SK-N-SH treated with all-trans-retinoic acid at 6 μM for 48 hours (cell line): Measurements from ENCODE around the gene TBCE.
"Not testable (repeated sequence)": the region's sequence is repeated elsewhere in the genome, so short reads cannot be mapped to it uniquely, and the experiment has no call there.

Experiments
- ATAC-seq: fragments of 200-7000 bp; cut with Tn5 transposase; 3 replicates; pipeline ENCODE4 v1.9.1; 2020; ENCODE audit warnings: mild to moderate bottlenecking, moderate library complexity
- BACH2 ChIP-seq: fragments of 250-450 bp; sonication (Bioruptor Pico); IDR thresholded peaks from 2 replicates; pipeline ENCODE4 v1.9.0; 2021; ENCODE audit warnings: mild to moderate bottlenecking, borderline replicate concordance
- CSDC2 ChIP-seq: fragments of 250-450 bp; sonication (Bioruptor Pico); IDR thresholded peaks from 2 replicates; pipeline ENCODE4 v1.5.0; 2020; ENCODE audit warnings: mild to moderate bottlenecking, moderate library complexity
- ESRRG ChIP-seq: fragments of 250-450 bp; sonication (Bioruptor Pico); IDR thresholded peaks from 2 replicates; pipeline ENCODE4 v1.6.1; 2021; ENCODE audit warnings: mild to moderate bottlenecking
- GLIS3 ChIP-seq: fragments of 250-450 bp; sonication (Bioruptor Pico); IDR thresholded peaks from 2 replicates; pipeline ENCODE4 v1.5.0; 2020; ENCODE audit warnings: mild to moderate bottlenecking, moderate library complexity
- ISL1 ChIP-seq: fragments of 250-450 bp; sonication (Bioruptor Pico); IDR thresholded peaks from 2 replicates; pipeline ENCODE4 v2.1.2; 2022; ENCODE audit warnings: mild to moderate bottlenecking, moderate library complexity
- OSR1 ChIP-seq: fragments of 250-450 bp; sonication (Bioruptor Pico); IDR thresholded peaks from 2 replicates; pipeline ENCODE4 v1.8.0; 2022; ENCODE audit warnings: moderate library complexity, mild to moderate bottlenecking, inconsistent platforms
- PATZ1 ChIP-seq: fragments of 250-450 bp; sonication (Bioruptor Pico); IDR thresholded peaks from 2 replicates; pipeline ENCODE4 v1.8.0; 2020; ENCODE audit warnings: mild to moderate bottlenecking, moderate library complexity, borderline replicate concordance
- PPARA ChIP-seq: fragments of 250-450 bp; sonication (Bioruptor Pico); IDR thresholded peaks from 2 replicates; pipeline ENCODE4 v1.5.0; 2020; ENCODE audit warnings: mild to moderate bottlenecking, borderline replicate concordance
- RARB ChIP-seq: fragments of 250-450 bp; sonication (Bioruptor Pico); IDR thresholded peaks from 2 replicates; pipeline ENCODE4 v1.8.0; 2021; ENCODE audit warnings: mild to moderate bottlenecking, moderate library complexity
- SNAI2 ChIP-seq: fragments of 250-450 bp; sonication (Bioruptor Pico); IDR thresholded peaks from 2 replicates; pipeline ENCODE4 v1.5.0; 2020; ENCODE audit warnings: mild to moderate bottlenecking, moderate library complexity
- TCF4 ChIP-seq: fragments of 250-450 bp; sonication (Bioruptor Pico); IDR thresholded peaks from 2 replicates; pipeline ENCODE4 v1.8.0; 2021; ENCODE audit warnings: mild to moderate bottlenecking, moderate library complexity, borderline replicate concordance
- TOX ChIP-seq: fragments of 250-450 bp; sonication (Bioruptor Pico); IDR thresholded peaks from 2 replicates; pipeline ENCODE4 v1.8.0; 2021; ENCODE audit warnings: mild to moderate bottlenecking, moderate library complexity, borderline replicate concordance
- ZC3H10 ChIP-seq: fragments of 250-450 bp; sonication (Bioruptor Pico); IDR thresholded peaks from 2 replicates; pipeline ENCODE4 v1.5.1; 2021; ENCODE audit warnings: mild to moderate bottlenecking, moderate library complexity
- ZFP3 ChIP-seq: fragments of 250-450 bp; sonication (Bioruptor Pico); IDR thresholded peaks from 2 replicates; pipeline ENCODE4 v1.5.0; 2020; ENCODE audit warnings: mild to moderate bottlenecking, moderate library complexity
- ZNF565 ChIP-seq: fragments of 450-650 bp; formaldehyde crosslinking; conservative IDR thresholded peaks from 2 replicates; pipeline ENCODE4 v1.5.0; 2020; ENCODE audit warnings: low read depth, mild to moderate bottlenecking, moderate library complexity
- ZNF70 ChIP-seq: fragments of 450-650 bp; formaldehyde crosslinking; IDR thresholded peaks from 2 replicates; pipeline ENCODE4 v1.5.0; 2020; ENCODE audit warnings: mild to moderate bottlenecking, moderate library complexity
- ZNF8 ChIP-seq: fragments of 450-650 bp; formaldehyde crosslinking; IDR thresholded peaks from 2 replicates; pipeline ENCODE4 v1.5.0; 2020; ENCODE audit warnings: mild to moderate bottlenecking, moderate library complexity
- TF ChIP-seq, protein P1 (sequence below): fragments of 250-450 bp; sonication (Bioruptor Pico); IDR thresholded peaks from 2 replicates; pipeline ENCODE4 v1.5.1; 2021; ENCODE audit warnings: mild to moderate bottlenecking, moderate library complexity
- TF ChIP-seq, protein P2 (sequence below): fragments of 250-450 bp; sonication (Bioruptor Pico); IDR thresholded peaks from 2 replicates; pipeline ENCODE4 v1.5.1; 2020; ENCODE audit warnings: low read depth, mild to moderate bottlenecking, moderate library complexity
- TF ChIP-seq, protein P3 (sequence below): fragments of 250-450 bp; sonication (Bioruptor Pico); IDR thresholded peaks from 2 replicates; pipeline ENCODE4 v1.5.0; 2020; ENCODE audit warnings: mild to moderate bottlenecking, moderate library complexity

TBCE gene

GRCh38 chr1:235358899-235359298 is 8.3 kb upstream of the TBCE start:
- TF ChIP-seq ZNF565 (CRISPR knock-in tag) = no peak
- no peak for TF ChIP-seq PPARA (CRISPR knock-in tag)
- no peak for TF ChIP-seq OSR1 (CRISPR knock-in tag)
- TF ChIP-seq ESRRG = no peak
- no peak for TF ChIP-seq ISL1 (CRISPR knock-in tag)
- TF ChIP-seq PATZ1 (CRISPR knock-in tag) = no peak
- TF ChIP-seq SNAI2 = no peak
- TF ChIP-seq CSDC2 (CRISPR knock-in tag) = no peak
- no peak for TF ChIP-seq RARB (CRISPR knock-in tag)
- TF ChIP-seq ZNF70 (CRISPR knock-in tag) = no peak
- no peak for TF ChIP-seq ZFP3 (CRISPR knock-in tag)
- TF ChIP-seq TCF4 (CRISPR knock-in tag) = no peak
- no peak for TF ChIP-seq GLIS3 (CRISPR knock-in tag)
- ATAC-seq = no peak

GRCh38 chr1:235364189-235364588 is 3.0 kb upstream of the TBCE start:
- not testable (repeated sequence) for ATAC-seq

- ATAC-seq = no peak
- TF ChIP-seq OSR1 (CRISPR knock-in tag) = no peak
- no peak for TF ChIP-seq ESRRG
- no peak for TF ChIP-seq TCF4 (CRISPR knock-in tag)
- TF ChIP-seq ZFP3 (CRISPR knock-in tag) = no peak
- TF ChIP-seq ISL1 (CRISPR knock-in tag) = no peak
Observed at GRCh38 chr1:235366286-235366685, 941 bp upstream of the TBCE start.

DNA sequence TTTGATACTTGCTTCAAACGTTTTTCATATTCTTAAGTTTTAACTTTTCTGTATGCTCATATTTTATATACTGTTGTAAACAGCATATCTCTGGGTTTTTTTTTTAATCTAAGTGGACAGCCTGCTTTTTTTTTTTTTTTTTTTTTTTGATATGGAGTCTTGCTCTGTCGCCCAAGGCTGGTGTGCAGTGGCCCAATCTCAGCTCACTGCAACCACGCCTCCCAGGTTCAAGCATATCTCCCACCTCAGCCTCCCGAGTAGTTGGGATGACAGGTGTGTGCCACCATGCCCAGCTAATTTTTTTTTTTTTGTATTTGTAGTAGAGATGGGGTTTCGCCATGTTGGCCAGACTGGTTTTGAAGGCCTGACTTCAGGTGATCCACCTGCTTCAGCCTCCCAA is 1.2 kb downstream of the TBCE start:
- ATAC-seq = no peak
- TF ChIP-seq ZNF8 = no peak

DNA sequence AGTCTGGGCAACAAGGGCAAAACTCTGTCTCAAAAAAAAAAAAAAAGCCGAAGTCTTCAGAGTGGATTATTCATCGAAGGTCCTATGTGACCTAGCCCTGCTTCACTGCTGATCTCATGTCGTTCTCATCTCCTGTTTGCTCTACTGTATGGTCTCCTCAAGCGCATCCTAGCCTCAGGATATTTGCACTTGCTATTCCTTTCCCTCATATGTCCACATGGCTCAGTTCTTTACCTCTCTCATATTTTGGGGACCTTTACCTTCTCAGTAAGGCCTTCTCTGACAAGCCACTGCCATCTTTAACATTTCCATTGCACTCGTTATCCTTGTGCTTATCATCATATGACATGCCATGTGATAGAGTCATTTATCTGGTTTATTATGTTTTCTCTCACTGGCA is 2.6 kb downstream of the TBCE start:
- TF ChIP-seq, protein P1, sequence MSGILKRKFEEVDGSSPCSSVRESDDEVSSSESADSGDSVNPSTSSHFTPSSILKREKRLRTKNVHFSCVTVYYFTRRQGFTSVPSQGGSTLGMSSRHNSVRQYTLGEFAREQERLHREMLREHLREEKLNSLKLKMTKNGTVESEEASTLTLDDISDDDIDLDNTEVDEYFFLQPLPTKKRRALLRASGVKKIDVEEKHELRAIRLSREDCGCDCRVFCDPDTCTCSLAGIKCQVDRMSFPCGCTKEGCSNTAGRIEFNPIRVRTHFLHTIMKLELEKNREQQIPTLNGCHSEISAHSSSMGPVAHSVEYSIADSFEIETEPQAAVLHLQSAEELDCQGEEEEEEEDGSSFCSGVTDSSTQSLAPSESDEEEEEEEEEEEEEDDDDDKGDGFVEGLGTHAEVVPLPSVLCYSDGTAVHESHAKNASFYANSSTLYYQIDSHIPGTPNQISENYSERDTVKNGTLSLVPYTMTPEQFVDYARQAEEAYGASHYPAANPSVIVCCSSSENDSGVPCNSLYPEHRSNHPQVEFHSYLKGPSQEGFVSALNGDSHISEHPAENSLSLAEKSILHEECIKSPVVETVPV = no peak
- TF ChIP-seq PATZ1 (CRISPR knock-in tag) (no peak), ESRRG (no peak), ZNF70 (CRISPR knock-in tag) (no peak), ZNF8 (no peak), TOX (CRISPR knock-in tag) (no peak), PPARA (CRISPR knock-in tag) (no peak), BACH2 (no peak), CSDC2 (CRISPR knock-in tag) (no peak), GLIS3 (CRISPR knock-in tag) (no peak), ZC3H10 (CRISPR knock-in tag) (no peak), ZFP3 (CRISPR knock-in tag) (no peak), OSR1 (CRISPR knock-in tag) (no peak), RARB (CRISPR knock-in tag) (no peak)
- TF ChIP-seq, protein P2, sequence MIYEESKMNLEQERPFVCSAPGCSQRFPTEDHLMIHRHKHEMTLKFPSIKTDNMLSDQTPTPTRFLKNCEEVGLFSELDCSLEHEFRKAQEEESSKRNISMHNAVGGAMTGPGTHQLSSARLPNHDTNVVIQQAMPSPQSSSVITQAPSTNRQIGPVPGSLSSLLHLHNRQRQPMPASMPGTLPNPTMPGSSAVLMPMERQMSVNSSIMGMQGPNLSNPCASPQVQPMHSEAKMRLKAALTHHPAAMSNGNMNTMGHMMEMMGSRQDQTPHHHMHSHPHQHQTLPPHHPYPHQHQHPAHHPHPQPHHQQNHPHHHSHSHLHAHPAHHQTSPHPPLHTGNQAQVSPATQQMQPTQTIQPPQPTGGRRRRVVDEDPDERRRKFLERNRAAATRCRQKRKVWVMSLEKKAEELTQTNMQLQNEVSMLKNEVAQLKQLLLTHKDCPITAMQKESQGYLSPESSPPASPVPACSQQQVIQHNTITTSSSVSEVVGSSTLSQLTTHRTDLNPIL = no peak
- TF ChIP-seq, protein P3, sequence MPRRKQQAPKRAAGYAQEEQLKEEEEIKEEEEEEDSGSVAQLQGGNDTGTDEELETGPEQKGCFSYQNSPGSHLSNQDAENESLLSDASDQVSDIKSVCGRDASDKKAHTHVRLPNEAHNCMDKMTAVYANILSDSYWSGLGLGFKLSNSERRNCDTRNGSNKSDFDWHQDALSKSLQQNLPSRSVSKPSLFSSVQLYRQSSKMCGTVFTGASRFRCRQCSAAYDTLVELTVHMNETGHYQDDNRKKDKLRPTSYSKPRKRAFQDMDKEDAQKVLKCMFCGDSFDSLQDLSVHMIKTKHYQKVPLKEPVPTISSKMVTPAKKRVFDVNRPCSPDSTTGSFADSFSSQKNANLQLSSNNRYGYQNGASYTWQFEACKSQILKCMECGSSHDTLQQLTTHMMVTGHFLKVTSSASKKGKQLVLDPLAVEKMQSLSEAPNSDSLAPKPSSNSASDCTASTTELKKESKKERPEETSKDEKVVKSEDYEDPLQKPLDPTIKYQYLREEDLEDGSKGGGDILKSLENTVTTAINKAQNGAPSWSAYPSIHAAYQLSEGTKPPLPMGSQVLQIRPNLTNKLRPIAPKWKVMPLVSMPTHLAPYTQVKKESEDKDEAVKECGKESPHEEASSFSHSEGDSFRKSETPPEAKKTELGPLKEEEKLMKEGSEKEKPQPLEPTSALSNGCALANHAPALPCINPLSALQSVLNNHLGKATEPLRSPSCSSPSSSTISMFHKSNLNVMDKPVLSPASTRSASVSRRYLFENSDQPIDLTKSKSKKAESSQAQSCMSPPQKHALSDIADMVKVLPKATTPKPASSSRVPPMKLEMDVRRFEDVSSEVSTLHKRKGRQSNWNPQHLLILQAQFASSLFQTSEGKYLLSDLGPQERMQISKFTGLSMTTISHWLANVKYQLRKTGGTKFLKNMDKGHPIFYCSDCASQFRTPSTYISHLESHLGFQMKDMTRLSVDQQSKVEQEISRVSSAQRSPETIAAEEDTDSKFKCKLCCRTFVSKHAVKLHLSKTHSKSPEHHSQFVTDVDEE (CRISPR knock-in tag) = no peak
- ATAC-seq = no peak
